H7 (cell line): Measurements from ENCODE around the gene PRRG2. TPM values are rescaled to one million over a fixed set of nuclear protein-coding genes. Genes with fewer than 3 reads are reported as not detected.

Experiments
- DNase-seq: peaks from one replicate; pipeline ENCODE4 v3.0.0; 2012
- H3K27me3 ChIP-seq: 2 replicates; pipeline ENCODE4 v1.6.0; 2011; ENCODE audit warnings: mild to moderate bottlenecking, low read length; ENCODE audit not compliant: control insufficient read depth, insufficient read depth
- H3K36me3 ChIP-seq: replicated peaks from 2 replicates; pipeline ENCODE4 v1.5.1; 2011; ENCODE audit warnings: low read length; ENCODE audit not compliant: control insufficient read depth, insufficient read depth
- H3K4me3 ChIP-seq: 2 replicates; pipeline ENCODE4 v1.5.1; 2011; ENCODE audit warnings: low read depth, mild to moderate bottlenecking, control low read depth, low read length, moderate library complexity; ENCODE audit not compliant: insufficient read depth
- total RNA-seq: library from RNA; depleted of rRNA; stranded (reverse); fragments of >200 nt; shearing (Covaris generic); gene quantifications from 2 replicates; pipeline ENCODE4 v1.2.3, GENCODE V29; 2014

Gene PRRG2
- total RNA-seq, 1 experiment from 2014 or later: 1.2 TPM

GRCh38 chr19:49552749-49553148 lies 28.4 kb upstream of the PRRG2 start:
- no peak for DNase-seq
- H3K27me3 ChIP-seq: no peaks in the 10 kb centered on the region
- H3K36me3 ChIP-seq: peaks cover 2% of the 10 kb centered on the region
- H3K4me3 ChIP-seq: no peak overlapping the region

GRCh38 chr19:49553451-49554271 lies 27.5 kb upstream of the PRRG2 start:
- Histone ChIP-seq H3K27me3 (no peaks in the 10 kb centered on the region), H3K4me3 (no peak overlapping the region), H3K36me3 (peaks cover 5% of the 10 kb centered on the region)
- no peak for DNase-seq

- Histone ChIP-seq H3K36me3 (peaks cover 9% of the 10 kb centered on the region), H3K4me3 (no peak overlapping the region), H3K27me3 (no peaks in the 10 kb centered on the region)
- no peak for DNase-seq
Observed at GRCh38 chr19:49554701-49555181, 26.4 kb upstream of the PRRG2 start.

- Histone ChIP-seq H3K27me3 (no peaks in the 10 kb centered on the region), H3K36me3 (peaks cover 9% of the 10 kb centered on the region), H3K4me3 (peak overlapping the region; percentile 63)
- DNase-seq: peak; percentile 99
Observed at GRCh38 chr19:49555600-49556411, 25.3 kb upstream of the PRRG2 start.

GRCh38 chr19:49556412-49557398 lies 24.4 kb upstream of the PRRG2 start:
- DNase-seq: peak; percentile 96
- Histone ChIP-seq H3K27me3 (no peaks in the 10 kb centered on the region), H3K36me3 (peaks cover 9% of the 10 kb centered on the region), H3K4me3 (peak overlapping the region; percentile 63)

GRCh38 chr19:49557641-49558325 lies 23.3 kb upstream of the PRRG2 start:
- Histone ChIP-seq H3K4me3 (no peak overlapping the region), H3K36me3 (peaks cover 9% of the 10 kb centered on the region), H3K27me3 (no peaks in the 10 kb centered on the region)
- no peak for DNase-seq

GRCh38 chr19:49558591-49558990 lies 22.5 kb upstream of the PRRG2 start:
- Histone ChIP-seq H3K4me3 (no peak overlapping the region), H3K27me3 (no peaks in the 10 kb centered on the region), H3K36me3 (peaks cover 9% of the 10 kb centered on the region)
- no peak for DNase-seq

- Histone ChIP-seq H3K27me3 (no peaks in the 10 kb centered on the region), H3K4me3 (no peak overlapping the region), H3K36me3 (peaks cover 9% of the 10 kb centered on the region)
- DNase-seq: no peak
Observed at GRCh38 chr19:49559443-49559842, 21.7 kb upstream of the PRRG2 start.

GRCh38 chr19:49559928-49560327 lies 21.2 kb upstream of the PRRG2 start:
- Histone ChIP-seq H3K36me3 (peaks cover 7% of the 10 kb centered on the region), H3K4me3 (no peak overlapping the region), H3K27me3 (no peaks in the 10 kb centered on the region)
- DNase-seq: no peak

- peak; percentile 60 for DNase-seq
Observed at GRCh38 chr19:49560358-49560900, 20.7 kb upstream of the PRRG2 start.

GRCh38 chr19:49564616-49565045 lies 16.5 kb upstream of the PRRG2 start:
- H3K27me3 ChIP-seq: no peaks in the 10 kb centered on the region
- H3K4me3 ChIP-seq: no peak overlapping the region
- H3K36me3 ChIP-seq: peaks cover 1% of the 10 kb centered on the region

More at GRCh38 chr19:49560358-49560900, 20.7 kb upstream of the PRRG2 start:
- H3K4me3 ChIP-seq: no peak overlapping the region
- H3K27me3 ChIP-seq: no peaks in the 10 kb centered on the region
- H3K36me3 ChIP-seq: peaks cover 7% of the 10 kb centered on the region

GRCh38 chr19:49565261-49565660 lies 15.9 kb upstream of the PRRG2 start:
- Histone ChIP-seq H3K27me3 (no peaks in the 10 kb centered on the region), H3K4me3 (no peak overlapping the region), H3K36me3 (no peaks in the 10 kb centered on the region)
- DNase-seq: no peak

More at GRCh38 chr19:49564616-49565045, 16.5 kb upstream of the PRRG2 start:
- no peak for DNase-seq

- Histone ChIP-seq H3K4me3 (no peak overlapping the region), H3K27me3 (no peaks in the 10 kb centered on the region), H3K36me3 (no peaks in the 10 kb centered on the region)
- DNase-seq: no peak
Observed at GRCh38 chr19:49566302-49566701, 14.8 kb upstream of the PRRG2 start.
